ENCODE results near the gene KIAA1549.
"Not testable (repeated sequence)": the region's sequence is repeated elsewhere in the genome, so short reads cannot be mapped to it uniquely, and the experiment has no call there.

The KIAA1549 gene

GRCh38 chr7:138843632-138844580 lies 137.3 kb downstream of the KIAA1549 start:
- DNase-seq = no peak

DNA sequence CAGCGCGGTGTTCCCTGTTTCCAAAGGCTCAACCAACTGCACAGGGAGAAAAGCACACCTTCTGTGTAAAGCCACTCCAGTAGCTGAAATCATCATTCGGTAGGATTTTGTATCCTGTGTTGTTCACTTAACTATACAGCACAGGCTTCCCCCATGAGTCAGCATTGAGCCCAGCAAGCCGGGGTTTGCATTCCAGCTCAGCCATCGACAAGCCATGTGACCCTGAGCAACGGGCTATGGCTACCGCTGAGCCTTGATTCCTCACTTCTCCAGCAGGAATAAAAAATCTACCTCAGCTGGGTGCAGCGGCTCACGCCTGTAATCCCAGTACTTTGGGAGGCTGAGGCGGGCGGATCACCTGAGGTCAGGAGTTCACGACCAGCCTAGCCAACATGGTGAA lies 139.1 kb downstream of the KIAA1549 start:
- no peak for DNase-seq

DNA sequence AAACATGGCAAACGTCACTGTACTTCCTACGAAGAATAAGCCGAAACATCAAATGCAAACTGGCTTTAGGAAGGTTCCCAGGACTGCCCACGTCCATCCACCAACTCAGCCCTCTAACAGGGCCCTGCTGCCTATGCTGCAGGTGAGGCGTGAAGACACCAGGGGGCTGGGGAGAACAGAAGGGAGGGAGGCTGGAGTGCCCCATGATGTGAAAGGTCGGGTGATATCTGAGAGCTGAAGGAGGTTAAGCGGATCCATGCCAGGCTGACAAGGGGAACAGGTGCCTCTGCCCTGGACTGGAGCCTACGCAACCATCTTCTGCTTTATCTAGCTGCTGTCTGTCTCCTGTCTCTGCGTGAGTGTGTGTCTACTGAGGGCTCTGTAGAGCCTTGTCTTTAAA lies 143.0 kb downstream of the KIAA1549 start:
- no peak for DNase-seq

DNA sequence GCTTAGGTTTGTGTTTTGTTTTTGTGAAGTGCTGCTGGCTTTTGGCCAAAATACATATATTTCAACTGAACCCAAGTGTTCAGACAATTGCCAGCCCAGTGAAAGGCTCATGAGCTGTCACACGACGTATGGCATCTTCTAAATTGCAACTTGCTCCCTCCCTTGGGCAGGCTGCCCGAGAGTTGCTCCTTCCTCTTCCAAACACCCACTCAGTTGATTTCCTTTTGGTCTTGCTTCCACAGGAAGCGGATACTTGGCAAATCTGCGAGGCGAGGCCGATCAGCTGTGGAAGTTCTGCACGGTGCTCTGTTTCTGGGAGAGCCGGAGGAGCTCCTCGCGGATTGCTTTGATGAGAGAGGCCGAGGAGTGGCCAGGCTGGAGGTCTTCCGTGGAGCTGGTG lies 143.6 kb downstream of the KIAA1549 start:
- peak; percentile 40 for DNase-seq

DNA sequence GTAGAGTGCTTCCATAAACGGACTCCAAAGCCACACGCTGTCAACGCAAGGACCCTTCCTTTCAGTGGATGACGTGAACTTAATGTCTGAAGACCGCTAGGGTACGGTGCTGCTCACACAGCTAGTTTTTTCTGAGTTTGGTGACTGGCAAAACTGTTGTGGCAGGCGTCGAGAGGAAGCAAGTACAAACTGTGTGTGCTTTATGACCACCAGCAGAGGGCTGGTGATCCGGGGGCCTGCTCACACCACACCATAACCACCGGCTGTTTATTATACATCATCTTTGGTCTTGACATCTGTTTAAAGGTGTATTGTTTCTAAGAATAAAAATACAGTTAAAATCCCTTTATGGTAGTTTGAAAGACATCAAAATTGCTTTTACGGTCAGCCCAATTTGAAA lies 146.1 kb downstream of the KIAA1549 start:
- no peak for DNase-seq

GRCh38 chr7:138834583-138834982 lies 146.6 kb downstream of the KIAA1549 start:
- DNase-seq = no peak

DNA sequence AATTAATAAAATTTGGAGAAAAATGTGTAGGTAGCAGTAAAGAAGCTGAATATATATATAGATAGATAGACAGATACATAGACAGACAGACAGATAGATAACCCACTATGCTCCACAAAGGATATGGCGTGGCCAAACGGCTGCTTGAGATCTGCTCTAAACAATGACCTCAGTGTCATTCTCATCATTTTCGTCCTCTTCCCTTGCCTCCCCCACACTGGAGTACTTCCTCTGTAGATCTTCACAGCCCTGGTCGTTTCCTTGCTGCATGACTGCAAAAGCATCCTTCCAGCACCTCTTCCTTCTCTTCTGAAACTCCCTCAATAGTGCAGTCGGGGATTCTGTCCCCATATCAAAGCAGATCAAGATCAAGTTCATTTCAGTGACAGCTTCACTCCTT lies 147.6 kb downstream of the KIAA1549 start:
- DNase-seq = no peak

- DNase-seq = no peak
These were observed 148.2 kb downstream of the KIAA1549 start for GRCh38 chr7:138832966-138833365.

- DNase-seq = no peak
These were observed 151.9 kb downstream of the KIAA1549 start for GRCh38 chr7:138829335-138829734.

- DNase-seq = no peak
These were observed 152.9 kb downstream of the KIAA1549 start for GRCh38 chr7:138828302-138828701.

- DNase-seq = no peak
These were observed 156.0 kb downstream of the KIAA1549 start for GRCh38 chr7:138825049-138825721.

DNA sequence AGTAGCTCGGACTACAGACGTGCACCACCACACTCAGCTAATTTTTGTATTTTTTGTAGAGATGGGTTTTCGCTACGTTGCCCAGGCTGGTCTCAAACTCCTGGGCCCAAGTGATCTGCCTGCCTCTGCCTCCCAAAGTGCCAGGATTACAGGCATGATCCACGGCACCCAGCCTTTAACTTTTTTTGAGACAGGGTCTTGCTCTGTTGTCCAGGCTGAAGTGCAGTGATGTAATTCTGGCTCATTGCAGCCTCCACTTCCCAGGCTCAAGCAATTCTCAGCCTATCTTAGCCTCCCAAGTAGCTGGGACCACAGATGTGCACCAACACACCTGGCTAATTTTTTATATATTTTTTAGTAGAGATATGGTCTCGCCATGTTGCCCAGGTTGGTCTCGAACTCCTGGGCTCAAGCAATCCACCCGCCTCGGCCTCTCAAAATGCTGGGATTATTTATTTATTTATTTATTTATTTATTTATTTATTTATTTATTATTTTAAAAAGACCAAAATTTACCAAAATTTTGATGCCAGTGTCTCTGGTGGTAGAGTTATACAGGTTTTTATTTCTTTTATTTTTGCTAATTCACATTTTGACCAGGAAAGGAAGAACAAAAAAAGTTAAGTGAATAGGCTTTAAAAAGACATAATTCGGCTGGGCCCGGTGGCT lies 158.2 kb downstream of the KIAA1549 start:
- DNase-seq = no peak

DNA sequence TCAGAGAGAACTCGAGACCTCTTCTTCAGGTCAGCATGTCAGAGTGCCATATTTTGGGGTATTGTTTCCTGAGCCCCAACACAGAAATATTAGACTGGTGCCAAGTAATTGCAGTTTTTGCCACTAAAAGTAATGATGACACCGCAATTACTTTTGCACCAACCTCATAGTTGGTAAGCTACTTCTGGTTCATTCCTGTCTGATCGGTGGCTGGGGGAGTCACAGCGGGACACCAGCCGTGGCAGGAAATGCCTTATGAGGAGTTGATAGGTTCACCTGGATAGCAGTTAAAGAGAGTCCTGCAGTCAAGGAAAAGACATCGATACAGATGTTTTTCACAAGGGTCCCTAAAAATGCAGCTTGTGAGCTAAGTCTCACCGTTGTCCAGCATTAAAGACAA lies 159.3 kb downstream of the KIAA1549 start:
- DNase-seq = no peak

DNA sequence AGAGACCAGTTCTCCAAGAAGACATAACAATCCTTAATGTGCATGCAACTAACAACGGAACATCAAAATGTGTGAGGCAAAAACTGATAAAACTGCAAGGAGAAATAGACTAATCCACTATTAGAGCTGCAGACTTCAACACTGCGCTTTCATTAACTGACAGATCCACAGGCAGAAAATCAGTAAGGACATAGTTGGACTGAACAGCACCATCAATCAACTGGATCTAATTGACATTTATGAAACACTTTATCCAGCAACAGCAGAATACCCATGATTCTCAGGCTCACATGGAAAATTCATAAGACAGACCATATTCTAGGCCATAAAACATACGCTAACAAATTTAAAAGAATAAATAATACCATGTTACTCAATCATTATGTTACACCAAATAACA lies 161.6 kb downstream of the KIAA1549 start:
- no peak for DNase-seq

DNA sequence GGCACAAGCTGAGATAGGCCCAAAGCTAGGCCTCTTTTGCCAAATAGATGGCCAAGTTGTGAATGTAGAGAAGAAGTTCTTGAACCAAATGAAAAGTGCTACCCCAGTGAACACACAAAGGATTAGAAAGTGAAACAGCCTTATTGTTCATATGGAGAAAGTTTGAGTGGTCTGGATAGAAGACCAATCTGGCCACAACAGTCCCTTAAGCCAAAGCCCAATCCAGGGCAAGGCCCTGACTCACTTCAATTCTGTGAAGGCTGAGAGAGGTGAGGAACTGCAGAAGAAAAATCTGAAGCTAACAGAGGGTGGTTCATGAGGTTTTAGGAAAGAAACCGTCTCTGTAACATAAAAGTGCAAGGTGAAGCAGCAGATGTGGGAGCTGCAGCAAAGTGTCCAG lies 164.5 kb downstream of the KIAA1549 start:
- no peak for DNase-seq

DNA sequence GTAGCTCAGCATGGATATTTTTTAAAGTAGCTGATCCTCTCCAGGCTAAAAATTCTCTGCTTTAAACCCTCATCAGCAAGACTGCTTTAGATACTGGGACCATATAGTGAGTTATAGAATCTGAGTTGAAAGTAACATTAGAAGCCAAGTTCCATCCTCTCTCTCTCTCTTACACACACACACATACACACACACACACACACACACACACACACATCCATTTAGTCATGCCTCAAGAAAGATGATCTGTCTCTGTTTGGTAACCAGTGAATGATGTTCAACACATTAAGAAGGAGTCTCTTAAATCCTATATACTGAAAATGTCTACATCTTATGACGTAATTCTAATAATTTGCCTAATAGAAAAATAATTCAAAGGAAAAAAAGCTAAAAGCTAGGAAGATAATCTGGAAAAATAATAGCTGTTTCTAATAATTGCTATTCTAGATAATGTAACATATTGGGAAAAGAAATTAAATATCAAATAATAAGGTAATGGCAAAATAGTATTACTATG lies 166.3 kb downstream of the KIAA1549 start:
- no peak for DNase-seq

GRCh38 chr7:138813945-138814344 lies 167.2 kb downstream of the KIAA1549 start:
- no peak for DNase-seq

DNA sequence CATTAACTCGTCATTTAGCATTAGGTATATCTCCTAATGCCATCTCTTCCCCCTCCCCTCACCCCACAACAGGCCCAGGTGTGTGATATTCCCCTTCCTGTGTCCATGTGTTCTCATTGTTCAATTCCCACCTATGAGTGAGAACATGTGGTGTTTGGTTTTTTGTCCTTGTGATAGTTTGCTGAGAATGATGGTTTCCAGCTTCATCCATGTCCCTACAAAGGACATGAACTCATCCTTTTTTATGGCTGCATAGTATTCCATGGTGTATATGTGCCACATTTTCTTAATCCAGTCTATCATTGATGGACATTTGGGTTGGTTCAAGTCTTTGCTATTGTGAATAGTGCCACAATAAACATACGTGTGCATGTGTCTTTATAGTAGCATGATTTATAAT lies 169.9 kb downstream of the KIAA1549 start:
- DNase-seq = not testable (repeated sequence)

DNA sequence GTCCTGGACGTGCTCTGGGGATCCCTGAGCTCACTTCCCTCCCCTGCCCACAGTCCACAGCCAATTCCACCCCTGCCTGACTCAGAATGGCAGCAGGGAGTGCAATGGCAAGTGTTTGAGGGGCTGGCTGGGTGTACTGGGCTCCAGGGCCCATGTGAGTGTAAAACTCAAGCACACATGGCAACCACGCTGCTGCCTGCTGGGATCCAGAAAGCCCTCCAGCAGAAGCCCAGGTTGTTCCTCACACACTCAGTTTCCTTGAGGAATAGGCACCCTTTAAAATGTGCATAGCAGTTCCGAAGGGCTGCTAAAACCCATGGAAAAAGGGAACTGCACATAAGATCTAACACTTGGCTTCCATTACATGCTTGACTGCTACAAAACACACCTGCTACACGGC lies 171.8 kb downstream of the KIAA1549 start:
- DNase-seq = no peak

GRCh38 chr7:138804618-138805017 lies 176.6 kb downstream of the KIAA1549 start:
- no peak for DNase-seq

GRCh38 chr7:138802706-138803105 lies 178.5 kb downstream of the KIAA1549 start:
- DNase-seq = no peak

DNA sequence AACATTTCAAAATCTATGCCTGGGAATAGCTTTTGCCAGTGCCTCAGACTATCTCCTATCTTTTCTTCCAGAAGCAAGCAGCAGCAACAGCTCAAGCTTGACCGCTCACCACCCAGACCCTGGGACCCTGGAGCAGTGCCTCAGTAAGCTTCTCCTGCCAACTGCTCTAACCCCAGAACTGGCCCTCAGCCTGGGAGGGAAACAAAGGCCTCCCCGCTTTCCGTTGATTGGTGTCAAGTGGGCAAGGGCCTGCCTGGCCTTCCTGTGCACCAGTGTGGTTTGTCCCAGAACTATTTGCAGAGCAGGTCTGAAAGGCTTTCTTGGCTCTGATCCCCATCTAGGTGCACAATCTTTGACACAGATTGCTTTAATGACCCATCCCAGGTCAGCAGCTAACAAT lies 179.9 kb downstream of the KIAA1549 start:
- no peak for DNase-seq

DNA sequence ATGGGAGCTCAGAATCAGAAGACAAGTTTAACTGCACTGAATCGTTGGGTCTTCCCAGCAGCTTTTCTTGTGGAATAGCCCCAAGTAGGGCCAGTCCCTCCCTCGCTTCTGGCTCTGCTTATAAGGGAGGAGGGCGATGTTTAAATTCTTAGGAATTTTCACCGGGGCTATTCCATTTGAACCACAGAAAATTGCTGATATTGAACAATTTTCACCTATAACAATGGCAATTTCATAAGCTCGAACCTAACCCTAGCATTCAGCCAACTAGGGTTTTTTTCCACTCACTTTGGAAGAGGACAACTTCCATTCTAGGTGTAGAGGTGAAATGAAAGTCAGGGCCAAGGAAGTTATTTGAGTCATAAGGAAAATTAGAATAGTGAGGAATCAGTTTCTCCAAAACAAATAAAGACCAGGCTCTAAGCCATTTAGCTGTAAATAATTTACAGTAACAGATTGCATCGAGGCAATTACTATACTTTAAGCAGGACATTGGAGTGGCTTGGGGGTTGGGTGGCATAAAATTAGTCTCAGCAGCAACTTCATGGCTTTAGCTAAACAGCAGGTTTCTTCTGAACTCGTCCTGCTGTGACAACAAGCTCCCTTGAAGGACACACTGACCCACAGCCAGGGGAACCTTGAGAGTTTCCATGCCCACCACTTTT lies 181.7 kb downstream of the KIAA1549 start:
- DNase-seq = no peak
